ENCODE measurements around the gene DACH1. TPM values are rescaled to one million over a fixed set of nuclear protein-coding genes. Genes with fewer than 3 reads are reported as not detected.

DACH1 gene
- total and polyA plus RNA-seq, 2 of the 8 experiments (the other 6 are each of a cell fraction or from before 2014, with no cell fraction given), result 0.12 to 0.67 TPM

DNA sequence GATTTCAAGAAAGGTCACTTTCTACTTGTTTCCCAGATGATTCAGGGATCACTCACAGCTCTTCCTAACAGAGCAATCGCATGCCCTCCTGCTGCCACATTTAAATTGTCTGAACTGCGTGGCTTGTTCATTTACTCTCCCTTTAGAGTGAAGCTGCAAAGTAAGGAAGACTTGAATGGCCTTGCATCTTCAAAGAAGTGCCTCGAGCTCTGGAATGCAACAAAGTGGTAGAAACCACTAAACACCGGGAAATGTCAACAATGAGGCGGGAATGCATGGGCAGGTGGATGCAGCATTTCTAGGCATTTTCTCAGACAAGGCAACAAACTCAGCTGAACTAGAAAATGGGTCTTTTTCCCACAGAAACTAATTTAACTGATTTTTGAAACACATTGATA, 10.3 kb upstream of the DACH1 start (continued):
- TF ChIP-seq, protein P1, sequence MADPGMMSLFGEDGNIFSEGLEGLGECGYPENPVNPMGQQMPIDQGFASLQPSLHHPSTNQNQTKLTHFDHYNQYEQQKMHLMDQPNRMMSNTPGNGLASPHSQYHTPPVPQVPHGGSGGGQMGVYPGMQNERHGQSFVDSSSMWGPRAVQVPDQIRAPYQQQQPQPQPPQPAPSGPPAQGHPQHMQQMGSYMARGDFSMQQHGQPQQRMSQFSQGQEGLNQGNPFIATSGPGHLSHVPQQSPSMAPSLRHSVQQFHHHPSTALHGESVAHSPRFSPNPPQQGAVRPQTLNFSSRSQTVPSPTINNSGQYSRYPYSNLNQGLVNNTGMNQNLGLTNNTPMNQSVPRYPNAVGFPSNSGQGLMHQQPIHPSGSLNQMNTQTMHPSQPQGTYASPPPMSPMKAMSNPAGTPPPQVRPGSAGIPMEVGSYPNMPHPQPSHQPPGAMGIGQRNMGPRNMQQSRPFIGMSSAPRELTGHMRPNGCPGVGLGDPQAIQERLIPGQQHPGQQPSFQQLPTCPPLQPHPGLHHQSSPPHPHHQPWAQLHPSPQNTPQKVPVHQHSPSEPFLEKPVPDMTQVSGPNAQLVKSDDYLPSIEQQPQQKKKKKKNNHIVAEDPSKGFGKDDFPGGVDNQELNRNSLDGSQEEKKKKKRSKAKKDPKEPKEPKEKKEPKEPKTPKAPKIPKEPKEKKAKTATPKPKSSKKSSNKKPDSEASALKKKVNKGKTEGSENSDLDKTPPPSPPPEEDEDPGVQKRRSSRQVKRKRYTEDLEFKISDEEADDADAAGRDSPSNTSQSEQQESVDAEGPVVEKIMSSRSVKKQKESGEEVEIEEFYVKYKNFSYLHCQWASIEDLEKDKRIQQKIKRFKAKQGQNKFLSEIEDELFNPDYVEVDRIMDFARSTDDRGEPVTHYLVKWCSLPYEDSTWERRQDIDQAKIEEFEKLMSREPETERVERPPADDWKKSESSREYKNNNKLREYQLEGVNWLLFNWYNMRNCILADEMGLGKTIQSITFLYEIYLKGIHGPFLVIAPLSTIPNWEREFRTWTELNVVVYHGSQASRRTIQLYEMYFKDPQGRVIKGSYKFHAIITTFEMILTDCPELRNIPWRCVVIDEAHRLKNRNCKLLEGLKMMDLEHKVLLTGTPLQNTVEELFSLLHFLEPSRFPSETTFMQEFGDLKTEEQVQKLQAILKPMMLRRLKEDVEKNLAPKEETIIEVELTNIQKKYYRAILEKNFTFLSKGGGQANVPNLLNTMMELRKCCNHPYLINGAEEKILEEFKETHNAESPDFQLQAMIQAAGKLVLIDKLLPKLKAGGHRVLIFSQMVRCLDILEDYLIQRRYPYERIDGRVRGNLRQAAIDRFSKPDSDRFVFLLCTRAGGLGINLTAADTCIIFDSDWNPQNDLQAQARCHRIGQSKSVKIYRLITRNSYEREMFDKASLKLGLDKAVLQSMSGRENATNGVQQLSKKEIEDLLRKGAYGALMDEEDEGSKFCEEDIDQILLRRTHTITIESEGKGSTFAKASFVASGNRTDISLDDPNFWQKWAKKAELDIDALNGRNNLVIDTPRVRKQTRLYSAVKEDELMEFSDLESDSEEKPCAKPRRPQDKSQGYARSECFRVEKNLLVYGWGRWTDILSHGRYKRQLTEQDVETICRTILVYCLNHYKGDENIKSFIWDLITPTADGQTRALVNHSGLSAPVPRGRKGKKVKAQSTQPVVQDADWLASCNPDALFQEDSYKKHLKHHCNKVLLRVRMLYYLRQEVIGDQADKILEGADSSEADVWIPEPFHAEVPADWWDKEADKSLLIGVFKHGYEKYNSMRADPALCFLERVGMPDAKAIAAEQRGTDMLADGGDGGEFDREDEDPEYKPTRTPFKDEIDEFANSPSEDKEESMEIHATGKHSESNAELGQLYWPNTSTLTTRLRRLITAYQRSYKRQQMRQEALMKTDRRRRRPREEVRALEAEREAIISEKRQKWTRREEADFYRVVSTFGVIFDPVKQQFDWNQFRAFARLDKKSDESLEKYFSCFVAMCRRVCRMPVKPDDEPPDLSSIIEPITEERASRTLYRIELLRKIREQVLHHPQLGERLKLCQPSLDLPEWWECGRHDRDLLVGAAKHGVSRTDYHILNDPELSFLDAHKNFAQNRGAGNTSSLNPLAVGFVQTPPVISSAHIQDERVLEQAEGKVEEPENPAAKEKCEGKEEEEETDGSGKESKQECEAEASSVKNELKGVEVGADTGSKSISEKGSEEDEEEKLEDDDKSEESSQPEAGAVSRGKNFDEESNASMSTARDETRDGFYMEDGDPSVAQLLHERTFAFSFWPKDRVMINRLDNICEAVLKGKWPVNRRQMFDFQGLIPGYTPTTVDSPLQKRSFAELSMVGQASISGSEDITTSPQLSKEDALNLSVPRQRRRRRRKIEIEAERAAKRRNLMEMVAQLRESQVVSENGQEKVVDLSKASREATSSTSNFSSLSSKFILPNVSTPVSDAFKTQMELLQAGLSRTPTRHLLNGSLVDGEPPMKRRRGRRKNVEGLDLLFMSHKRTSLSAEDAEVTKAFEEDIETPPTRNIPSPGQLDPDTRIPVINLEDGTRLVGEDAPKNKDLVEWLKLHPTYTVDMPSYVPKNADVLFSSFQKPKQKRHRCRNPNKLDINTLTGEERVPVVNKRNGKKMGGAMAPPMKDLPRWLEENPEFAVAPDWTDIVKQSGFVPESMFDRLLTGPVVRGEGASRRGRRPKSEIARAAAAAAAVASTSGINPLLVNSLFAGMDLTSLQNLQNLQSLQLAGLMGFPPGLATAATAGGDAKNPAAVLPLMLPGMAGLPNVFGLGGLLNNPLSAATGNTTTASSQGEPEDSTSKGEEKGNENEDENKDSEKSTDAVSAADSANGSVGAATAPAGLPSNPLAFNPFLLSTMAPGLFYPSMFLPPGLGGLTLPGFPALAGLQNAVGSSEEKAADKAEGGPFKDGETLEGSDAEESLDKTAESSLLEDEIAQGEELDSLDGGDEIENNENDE (IDR thresholded peaks at IDR 0.05; ENCODE audit: insufficient replicate concordance, low read length), result peak; percentile 89
- TF ChIP-seq NRF1 (IDR thresholded peaks at IDR 0.05; ENCODE audit: low read depth, low read length), result no peak
- peak in 1 of 2 experiments; percentile 81; a peak in 2 of 4 replicates for TF ChIP-seq HDAC2 (IDR thresholded peaks at IDR 0.05; ENCODE audit: borderline replicate concordance in 1 of 2, low read depth in 2 of 2, low read length in 2 of 2)
- TF ChIP-seq RAD21 (IDR thresholded peaks at IDR 0.05 in 1 of 2, conservative IDR thresholded peaks at IDR 0.05 in 1 of 2; ENCODE audit: low read depth in 2 of 2, low read length in 2 of 2), result 0 out of 4 replicates have a peak, but pooled peaks of 1 of the 2 experiments have one; percentile 11
- TF ChIP-seq EGR1 (IDR thresholded peaks at IDR 0.05; ENCODE audit: borderline replicate concordance, low read depth, low read length), result 0 out of 2 replicates have a peak, but pooled peaks have one; percentile 36
- 0 out of 3 replicates have a peak, but pooled peaks of 1 of the 2 experiments have one; percentile 54 for TF ChIP-seq EP300 (IDR thresholded peaks at IDR 0.05; ENCODE audit: borderline replicate concordance in 1 of 2, low read depth in 2 of 2, low read length in 2 of 2)
- no peak for TF ChIP-seq RFX5 (IDR thresholded peaks at IDR 0.05; ENCODE audit: borderline replicate concordance, low read depth, low read length)
- no peak for TF ChIP-seq BCL11A (IDR thresholded peaks at IDR 0.05; ENCODE audit: low read depth in 2 of 2, low read length in 2 of 2)
- peak; percentile 38; the same call in 1 of the 2 replicates for TF ChIP-seq SP1 (IDR thresholded peaks at IDR 0.05; ENCODE audit: low read depth, low read length)
- peak; percentile 96 for TF ChIP-seq TEAD4 (IDR thresholded peaks at IDR 0.05; ENCODE audit: low read depth, low read length)

Measured in H1 (cell line).